Amniotic stem cell (primary cell): ENCODE measurements around the gene TUBA8.
"Not testable (repeated sequence)": the region's sequence is repeated elsewhere in the genome, so short reads cannot be mapped to it uniquely, and the experiment has no call there.

Source experiments
- DNase-seq: peaks from one replicate; lab custom pipeline; 2025; lab: John Stamatoyannopoulos, UW

Gene TUBA8

DNA sequence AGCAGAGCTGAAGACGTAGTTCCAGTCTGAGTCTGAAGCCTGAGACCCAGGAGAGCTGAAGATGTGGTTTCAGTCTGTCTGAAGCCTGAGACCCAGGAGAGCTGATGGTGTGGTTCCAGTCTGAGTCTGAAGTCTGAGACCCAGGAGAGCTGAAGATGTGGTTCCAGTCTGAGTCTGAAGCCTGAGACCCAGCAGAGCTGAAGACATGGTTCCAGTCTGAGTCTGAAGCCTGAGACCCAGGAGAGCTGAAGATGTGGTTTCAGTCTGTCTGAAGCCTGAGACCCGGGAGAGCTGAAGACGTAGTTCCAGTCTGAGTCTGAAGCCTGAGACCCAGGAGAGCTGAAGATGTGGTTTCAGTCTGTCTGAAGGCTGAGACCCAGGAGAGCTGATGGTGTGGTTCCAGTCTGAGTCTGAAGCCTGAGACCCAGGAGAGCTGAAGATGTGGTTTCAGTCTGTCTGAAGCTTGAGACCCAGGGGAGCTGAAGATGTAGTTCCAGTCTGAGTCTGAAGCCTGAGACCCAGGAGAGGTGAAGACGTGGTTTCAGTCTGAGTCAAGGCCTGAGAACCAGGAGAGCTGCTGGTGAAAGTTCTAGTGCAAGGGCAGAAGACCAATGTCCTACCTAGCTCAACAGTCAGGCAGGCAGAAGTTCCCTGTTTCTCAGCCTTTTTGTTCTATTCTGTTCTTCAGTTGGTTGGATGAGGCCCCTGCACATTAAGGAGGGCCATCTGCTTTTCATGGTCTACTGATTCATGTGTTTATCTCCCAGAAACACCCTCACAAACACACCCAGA lies 3.9 kb upstream of the TUBA8 start:
- DNase-seq = not testable (repeated sequence)

DNA sequence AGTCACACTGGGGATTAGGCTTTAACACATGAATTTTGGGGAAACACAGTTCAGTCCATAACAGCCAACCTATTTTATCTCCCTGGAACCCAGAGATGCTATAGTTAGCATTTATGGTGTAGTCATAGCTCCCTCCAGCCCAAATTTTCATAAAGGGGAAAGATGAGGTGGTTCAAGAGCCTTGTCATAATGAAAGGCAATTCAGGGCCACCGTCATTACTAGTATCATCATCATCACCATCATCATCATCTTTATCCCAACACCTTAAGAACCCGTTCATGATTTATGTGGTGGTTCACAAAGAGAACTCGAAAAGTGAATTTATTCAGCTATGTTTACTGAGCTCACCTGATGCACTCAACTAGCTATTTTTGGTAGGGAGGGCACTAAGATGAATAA lies 2.4 kb upstream of the TUBA8 start:
- DNase-seq = no peak

- DNase-seq = no peak
Observed at GRCh38 chr22:18109410-18110193, 1.0 kb upstream of the TUBA8 start.

DNA sequence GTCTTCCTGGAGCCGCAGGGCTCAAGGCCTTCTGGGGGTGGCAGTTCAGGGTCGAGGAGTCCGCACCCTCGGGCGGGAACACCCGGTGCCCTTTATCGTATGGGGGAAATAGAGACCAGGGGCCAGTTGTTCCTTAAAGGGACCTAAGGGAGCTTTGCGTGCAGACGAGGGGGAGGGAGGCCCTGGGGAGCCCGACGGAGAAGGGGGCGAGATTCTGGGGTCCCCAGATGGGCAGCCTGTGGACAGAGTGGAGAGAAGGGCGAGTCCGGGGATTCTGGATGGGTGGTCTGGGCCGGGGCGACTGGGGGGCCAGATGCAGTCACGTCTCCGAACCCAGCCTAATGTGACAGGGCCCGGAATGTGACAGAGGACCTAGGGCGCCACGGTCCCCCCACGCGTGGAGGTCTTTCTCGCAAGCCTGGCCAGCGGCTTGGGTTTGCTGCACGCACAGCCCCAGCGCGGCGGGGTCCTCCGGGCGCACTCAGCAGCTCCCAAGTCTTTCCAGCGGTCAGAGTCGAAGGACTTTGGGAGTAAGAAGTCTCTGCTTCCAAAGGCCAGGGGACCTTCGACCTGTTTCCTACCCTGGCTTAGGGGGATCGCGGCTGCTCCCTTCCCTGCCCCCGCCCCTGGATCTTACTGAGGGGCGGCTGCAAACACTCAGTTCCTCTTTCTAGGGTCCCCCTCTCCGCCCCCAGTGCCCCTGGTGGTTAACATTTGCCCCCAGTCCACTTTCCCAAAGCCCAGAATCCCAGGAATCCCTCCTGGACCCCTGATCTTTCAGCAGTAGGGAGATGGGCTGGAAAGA lies 547 bp downstream of the TUBA8 start:
- DNase-seq = no peak

- no peak for DNase-seq
Observed at GRCh38 chr22:18111759-18112330, 1.2 kb downstream of the TUBA8 start.

- DNase-seq = no peak
Observed at GRCh38 chr22:18112440-18112839, 1.8 kb downstream of the TUBA8 start.

- DNase-seq = no peak
Observed at GRCh38 chr22:18113680-18114394, 3.2 kb downstream of the TUBA8 start.

GRCh38 chr22:18114495-18114894 lies 3.9 kb downstream of the TUBA8 start:
- no peak for DNase-seq

GRCh38 chr22:18114976-18115652 lies 4.5 kb downstream of the TUBA8 start:
- no peak for DNase-seq

DNA sequence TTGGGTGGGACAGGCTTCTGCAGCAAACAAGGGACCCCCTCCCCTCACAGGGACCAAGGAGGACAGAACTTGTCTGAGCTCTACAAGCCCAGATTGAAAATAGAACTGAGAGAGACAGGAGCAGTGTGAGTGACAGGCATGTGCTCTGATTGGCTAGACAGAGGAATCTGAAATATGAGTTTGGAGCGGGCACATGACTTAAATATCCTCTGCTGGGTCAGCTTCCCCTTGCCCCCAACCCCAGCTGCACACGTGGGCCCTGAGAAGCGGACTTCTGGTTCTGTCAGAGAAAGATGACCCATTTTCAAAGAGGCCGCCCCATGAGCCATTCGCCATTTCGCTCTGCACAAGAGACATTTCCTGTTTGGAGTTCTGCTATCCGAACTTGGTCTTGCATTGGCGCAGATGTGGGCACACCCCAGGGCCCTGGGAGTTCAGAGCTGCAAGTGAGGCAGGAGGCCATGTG lies 5.3 kb downstream of the TUBA8 start:
- DNase-seq = no peak

DNA sequence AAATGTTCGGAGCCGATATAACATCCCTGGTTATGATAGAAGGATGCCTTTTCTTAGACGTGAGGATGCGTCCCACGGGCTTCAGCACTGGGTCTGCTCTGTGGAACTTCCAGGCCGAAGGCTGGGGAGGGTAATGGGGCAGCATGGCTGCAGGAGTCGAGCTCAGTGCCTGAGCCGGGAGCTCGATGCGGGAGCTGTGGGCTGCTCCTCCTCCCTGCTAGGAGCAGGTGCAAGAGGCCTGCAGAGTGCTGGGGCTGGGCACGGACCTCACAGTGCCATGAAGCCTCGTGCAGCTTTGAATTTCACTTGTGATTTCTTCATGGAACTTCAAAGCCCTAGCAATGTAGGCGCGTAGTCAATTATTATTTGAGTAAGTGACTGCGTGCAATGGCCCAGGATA lies 6.0 kb downstream of the TUBA8 start:
- DNase-seq = no peak

GRCh38 chr22:18118345-18118915 lies 7.8 kb downstream of the TUBA8 start:
- no peak for DNase-seq

DNA sequence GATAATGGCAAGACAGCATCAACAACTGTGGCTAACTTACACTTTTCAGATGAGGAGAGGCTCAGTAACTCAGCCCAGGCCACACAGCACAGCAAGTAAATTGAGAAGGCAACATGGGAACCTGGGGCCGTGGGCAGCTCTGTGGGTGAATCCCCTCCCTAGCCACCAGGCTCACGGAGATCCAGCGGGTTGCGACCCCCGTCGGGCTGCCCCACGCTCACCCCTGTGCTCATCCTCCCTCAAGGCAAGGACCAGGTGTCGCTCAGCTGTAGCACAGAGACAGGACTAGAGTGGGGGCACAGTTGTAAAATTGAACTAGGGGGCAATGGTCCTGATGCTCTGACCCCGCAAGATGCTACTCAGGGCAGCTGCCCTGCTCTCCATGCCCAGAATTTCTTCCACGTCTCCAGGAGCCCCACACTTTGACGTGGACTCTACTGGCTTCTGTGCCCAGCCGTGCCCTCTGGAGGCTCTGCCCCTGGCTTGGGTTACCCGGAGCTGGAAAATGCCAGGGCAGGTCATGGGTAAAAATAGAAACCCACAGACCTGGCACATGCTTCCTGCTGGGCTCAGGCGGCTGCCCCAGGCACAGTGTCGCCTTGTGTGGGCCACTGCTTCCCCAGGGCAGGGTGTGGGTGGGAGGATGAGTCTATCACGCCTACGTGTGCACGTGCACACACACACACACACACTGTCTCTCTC lies 9.0 kb downstream of the TUBA8 start:
- DNase-seq = no peak

- DNase-seq = no peak
Observed at GRCh38 chr22:18120857-18121256, 10.2 kb downstream of the TUBA8 start.

DNA sequence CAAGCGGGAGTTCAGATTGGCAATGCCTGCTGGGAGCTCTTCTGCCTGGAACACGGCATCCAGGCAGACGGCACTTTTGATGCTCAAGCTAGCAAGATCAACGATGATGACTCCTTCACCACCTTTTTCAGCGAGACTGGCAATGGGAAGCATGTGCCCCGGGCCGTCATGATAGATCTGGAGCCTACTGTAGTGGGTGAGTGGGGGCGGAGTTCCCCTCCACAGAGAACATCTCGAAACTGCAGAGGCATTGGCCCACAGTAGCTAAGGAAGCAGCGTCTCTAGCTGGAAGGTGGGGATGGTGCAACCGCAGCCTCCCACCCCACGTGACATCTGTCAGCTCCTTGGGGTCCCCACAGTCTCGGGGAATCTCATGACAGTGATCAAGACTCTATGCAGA lies 10.9 kb downstream of the TUBA8 start:
- DNase-seq = no peak

DNA sequence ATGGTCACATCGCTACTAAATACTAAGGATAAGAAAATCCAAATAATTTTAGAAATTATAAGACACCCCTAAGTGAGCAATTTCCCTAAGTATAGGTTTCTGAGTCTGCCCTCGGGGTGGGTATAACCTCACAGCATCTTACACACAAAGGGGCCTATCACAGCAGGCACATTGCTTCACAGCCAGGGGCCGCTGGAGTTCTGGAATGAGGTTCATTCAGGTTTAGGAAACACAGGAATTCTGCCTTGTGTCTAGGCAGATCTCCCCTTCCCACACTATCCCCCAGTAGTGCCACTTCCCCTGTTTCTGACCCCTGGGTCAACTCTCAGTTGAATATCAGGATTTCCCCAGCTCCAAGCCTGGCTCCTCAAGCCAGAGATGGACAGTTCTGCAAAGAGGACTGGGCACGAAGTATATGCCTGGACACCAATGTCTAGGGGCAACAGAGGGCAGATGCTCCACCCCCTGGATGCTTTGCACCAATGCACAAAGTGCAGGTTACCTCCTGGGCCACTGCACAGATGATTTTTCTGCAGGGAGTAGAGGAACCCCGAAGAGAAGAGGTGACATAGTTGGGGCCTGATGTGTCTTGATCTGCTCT lies 11.4 kb downstream of the TUBA8 start:
- DNase-seq = no peak

DNA sequence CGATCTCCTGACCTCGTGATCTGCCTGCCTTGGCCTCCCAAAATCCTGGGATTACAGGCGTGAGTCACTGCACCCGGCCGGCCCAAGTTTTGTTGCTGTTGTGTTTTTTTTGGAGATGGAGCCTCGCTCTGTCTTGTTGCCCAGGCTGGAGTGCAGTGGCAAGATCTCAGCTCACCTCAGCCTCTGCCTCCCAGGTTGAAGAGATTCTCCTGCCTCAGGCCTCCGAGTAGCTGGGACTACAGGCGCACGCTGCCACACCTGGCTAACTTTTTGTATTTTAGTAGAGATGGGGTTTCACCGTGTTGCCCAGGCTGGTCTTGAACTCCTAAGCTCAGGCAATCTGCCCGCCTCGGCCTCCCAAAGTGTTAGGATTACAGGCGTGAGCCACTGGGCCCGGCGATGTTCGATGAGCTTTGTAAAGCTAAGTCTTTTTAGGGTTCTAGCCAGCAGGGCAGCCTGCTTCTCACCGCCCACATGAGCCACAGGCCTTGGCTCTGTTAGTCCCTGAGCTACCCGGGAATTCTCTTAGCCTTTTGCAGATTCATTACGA lies 12.9 kb downstream of the TUBA8 start:
- not testable (repeated sequence) for DNase-seq

DNA sequence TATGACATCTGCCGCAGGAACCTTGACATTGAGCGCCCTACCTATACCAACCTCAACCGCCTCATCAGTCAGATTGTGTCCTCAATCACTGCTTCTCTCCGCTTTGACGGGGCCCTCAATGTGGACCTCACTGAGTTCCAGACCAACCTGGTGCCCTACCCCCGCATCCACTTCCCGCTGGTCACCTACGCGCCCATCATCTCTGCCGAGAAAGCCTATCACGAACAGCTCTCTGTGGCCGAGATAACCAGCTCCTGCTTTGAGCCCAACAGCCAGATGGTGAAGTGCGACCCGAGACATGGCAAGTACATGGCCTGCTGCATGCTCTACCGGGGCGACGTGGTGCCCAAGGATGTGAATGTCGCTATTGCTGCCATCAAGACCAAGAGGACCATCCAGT lies 16.0 kb downstream of the TUBA8 start:
- DNase-seq = no peak

DNA sequence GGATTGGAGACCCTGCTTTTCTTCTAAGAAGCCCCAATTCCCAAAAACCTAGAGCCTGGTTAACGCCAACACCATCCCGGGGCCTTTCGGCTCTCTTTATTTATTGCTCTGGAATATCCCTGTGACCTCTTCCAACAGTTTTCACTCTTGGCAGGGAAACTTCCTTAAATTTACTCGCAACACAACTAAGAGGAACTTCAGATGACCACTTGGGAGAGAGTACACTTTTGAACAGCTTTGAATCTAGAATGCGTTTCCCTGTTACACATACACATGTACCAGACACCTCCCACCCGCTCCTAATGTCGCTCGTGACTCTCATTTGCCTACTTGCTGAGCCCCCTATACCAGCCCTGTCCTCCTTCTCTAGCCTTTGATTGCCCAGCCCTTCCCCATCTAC lies 19.4 kb downstream of the TUBA8 start:
- no peak for DNase-seq
